ENCODE measurements around the gene KERA. TPM values are rescaled to one million over a fixed set of nuclear protein-coding genes. Genes with fewer than 3 reads are reported as not detected.

The KERA gene
- total and polyA plus RNA-seq, 2 of the 4 experiments (the other 2 are of a cell fraction) = not detected

- ChIA-PET POLR2A (ENCODE audit: unreplicated experiment) (no interaction called here), CTCF (no interaction called here)
- Histone ChIP-seq H3K4me1 (ENCODE audit: control insufficient read depth, insufficient read depth, low read length) (peaks cover 2% of the 10 kb centered on the region; the same call in 1 of the 2 replicates), H4K8ac (ENCODE audit: low read depth in 2 of 2, low read length in 2 of 2) (no peak overlapping the region), H2AK5ac (ENCODE audit: low read depth, low read length) (no peak overlapping the region), H2AFZ (replicated peaks; ENCODE audit: low read length, poor library complexity) (no peak overlapping the region), H3K36me3 (ENCODE audit: control insufficient read depth, insufficient read depth, low read length) (no peaks in the 10 kb centered on the region), H2BK20ac (ENCODE audit: low read depth, low read length) (no peak overlapping the region; the same call in 1 of the 2 replicates), H3K14ac (replicated peaks; ENCODE audit: low read depth, low read length) (no peak overlapping the region), H3K27ac (ENCODE audit: insufficient read depth, low read length) (no peak overlapping the region), H3K9ac (ENCODE audit: low read depth, low read length) (no peak overlapping the region), H2BK120ac (ENCODE audit: low read depth, low read length) (no peak overlapping the region), H2BK5ac (ENCODE audit: low read depth, low read length, poor library complexity, severe bottlenecking) (no peak overlapping the region), H2BK15ac (ENCODE audit: low read depth, low read length) (no peak overlapping the region), H3K9me1 (ENCODE audit: insufficient read depth, low read length) (no peaks in the 10 kb centered on the region), H3K56ac (ENCODE audit: extremely low read depth, insufficient read depth, low read length) (no peak overlapping the region), H3K4me2 (ENCODE audit: low read depth, low read length) (no peak overlapping the region), H3K18ac (ENCODE audit: low read depth, low read length) (no peak overlapping the region), H3K4me3 (ENCODE audit: insufficient read depth, low read depth, low read length) (no peak overlapping the region), H3K27me3 (ENCODE audit: control insufficient read depth, insufficient read depth, low read length) (no peaks in the 10 kb centered on the region), H4K91ac (ENCODE audit: insufficient read depth, low read depth, low read length) (no peak overlapping the region), H4K5ac (ENCODE audit: low read depth, low read length) (no peak overlapping the region), H3K4ac (ENCODE audit: low read depth, low read length) (no peak overlapping the region), H3K9me3 (ENCODE audit: control insufficient read depth, insufficient read depth, low read length) (no peaks in the 10 kb centered on the region; the same call in 1 of the 2 replicates), H3K79me1 (ENCODE audit: low read depth in 1 of 2, low read length in 2 of 2) (no peaks in the 10 kb centered on the region), H2AK9ac (replicated peaks; ENCODE audit: low read depth, low read length, poor library complexity) (no peak overlapping the region), H4K20me1 (ENCODE audit: insufficient read depth, low read length) (no peaks in the 10 kb centered on the region), H3K23ac (ENCODE audit: low read depth, low read length) (no peak overlapping the region)
- no peak for TF ChIP-seq POLR2A (IDR thresholded peaks at IDR 0.05; ENCODE audit: low read depth, low read length)
- TF ChIP-seq, protein P1, sequence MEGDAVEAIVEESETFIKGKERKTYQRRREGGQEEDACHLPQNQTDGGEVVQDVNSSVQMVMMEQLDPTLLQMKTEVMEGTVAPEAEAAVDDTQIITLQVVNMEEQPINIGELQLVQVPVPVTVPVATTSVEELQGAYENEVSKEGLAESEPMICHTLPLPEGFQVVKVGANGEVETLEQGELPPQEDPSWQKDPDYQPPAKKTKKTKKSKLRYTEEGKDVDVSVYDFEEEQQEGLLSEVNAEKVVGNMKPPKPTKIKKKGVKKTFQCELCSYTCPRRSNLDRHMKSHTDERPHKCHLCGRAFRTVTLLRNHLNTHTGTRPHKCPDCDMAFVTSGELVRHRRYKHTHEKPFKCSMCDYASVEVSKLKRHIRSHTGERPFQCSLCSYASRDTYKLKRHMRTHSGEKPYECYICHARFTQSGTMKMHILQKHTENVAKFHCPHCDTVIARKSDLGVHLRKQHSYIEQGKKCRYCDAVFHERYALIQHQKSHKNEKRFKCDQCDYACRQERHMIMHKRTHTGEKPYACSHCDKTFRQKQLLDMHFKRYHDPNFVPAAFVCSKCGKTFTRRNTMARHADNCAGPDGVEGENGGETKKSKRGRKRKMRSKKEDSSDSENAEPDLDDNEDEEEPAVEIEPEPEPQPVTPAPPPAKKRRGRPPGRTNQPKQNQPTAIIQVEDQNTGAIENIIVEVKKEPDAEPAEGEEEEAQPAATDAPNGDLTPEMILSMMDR (conservative IDR thresholded peaks at IDR 0.05; ENCODE audit: low read depth, low read length) = no peak
- no TSS peak for BruUV-seq (replicated peaks)
- no CpG with 5 or more reads among the region's 2 CpGs for WGBS, 2 experiments (ENCODE audit: extremely low coverage in 2 of 2, insufficient read length in 1 of 2)
- no peak for ATAC-seq (ENCODE audit: low read depth)
- dilution Hi-C loops (cut with HindIII; ENCODE audit: low sequenced_read_pairs, unreplicated experiment) = no loop called here
- no peak for DNase-seq
- intact Hi-C loops (cut with micrococcal nuclease) = no loop called here
- in situ Hi-C loops (cut with MboI; ENCODE audit: low sequenced_read_pairs) = no loop called here
These were observed 36.7 kb downstream of the KERA start for GRCh38 chr12:91021076-91021475.

All from IMR-90 (cell line).